Measurements from ENCODE around the gene DYNC2I2. TPM values are rescaled to one million over a fixed set of nuclear protein-coding genes. Genes with fewer than 3 reads are reported as not detected.
A peak's percentile ranks its signal among the peaks of the same experiment; 100 is the strongest.

DYNC2I2 gene
- total RNA-seq, 1 donor from 2014 or later = 36.3 TPM

DNA sequence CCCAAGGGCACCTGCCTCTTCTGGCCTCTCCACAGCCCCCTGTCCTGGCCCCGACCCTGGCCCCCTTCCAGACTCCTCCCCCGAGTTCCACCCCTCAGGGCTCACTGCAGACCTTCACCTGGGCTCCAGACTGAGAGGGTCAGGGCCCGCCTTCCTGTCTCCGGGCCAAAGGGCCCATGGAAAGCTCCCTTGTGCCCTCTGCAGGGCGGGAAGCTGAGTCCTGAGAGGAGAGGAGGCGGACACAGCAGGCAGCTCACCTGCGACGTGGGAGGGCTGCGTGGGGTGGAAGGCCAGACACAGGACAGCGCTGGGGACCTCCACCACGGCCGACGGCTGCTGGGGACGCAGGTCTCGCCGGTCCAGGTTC lies 20.6 kb downstream of the DYNC2I2 start:
- DNase-seq (ENCODE audit: low read depth in 2 of 2) = no peak

DNA sequence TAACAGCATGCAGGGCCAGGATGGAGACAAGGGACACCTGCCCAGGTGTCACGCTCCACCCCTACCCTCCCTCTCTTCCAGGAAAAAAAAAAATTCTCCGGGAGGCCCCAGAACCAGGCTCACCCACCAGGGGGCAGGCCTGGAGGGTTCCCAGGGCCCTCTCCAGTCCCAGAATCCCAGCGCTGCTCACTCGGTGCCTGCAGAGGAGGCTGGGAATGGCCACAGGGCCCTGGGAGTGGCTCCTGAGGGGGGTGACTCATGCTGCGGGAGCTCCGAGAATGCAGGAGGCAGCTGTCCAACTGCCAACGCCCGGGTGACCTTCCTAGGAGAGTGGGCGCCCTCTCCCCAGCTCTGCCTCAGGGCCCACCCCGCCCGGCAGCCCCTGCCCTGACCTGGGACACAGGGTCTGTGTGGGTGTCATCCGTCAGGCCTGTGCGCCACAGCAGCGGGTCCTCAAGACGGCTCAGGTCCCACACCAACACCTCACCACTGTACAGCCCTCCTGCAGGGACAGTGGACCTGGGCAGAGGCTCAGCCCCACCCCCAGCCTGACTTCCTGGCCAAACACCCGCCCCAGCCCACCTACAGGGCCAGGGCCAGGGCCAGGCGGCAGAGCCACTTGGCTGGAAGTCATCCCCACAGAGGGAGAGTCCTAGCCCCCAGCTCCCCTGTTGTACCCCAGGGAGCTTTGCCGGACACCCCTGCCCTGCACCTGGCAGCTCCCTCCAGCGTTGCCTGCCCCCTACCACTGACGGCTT lies 21.2 kb downstream of the DYNC2I2 start:
- DNase-seq (ENCODE audit: low read depth in 2 of 2) = peak; percentile 76 to 91

DNA sequence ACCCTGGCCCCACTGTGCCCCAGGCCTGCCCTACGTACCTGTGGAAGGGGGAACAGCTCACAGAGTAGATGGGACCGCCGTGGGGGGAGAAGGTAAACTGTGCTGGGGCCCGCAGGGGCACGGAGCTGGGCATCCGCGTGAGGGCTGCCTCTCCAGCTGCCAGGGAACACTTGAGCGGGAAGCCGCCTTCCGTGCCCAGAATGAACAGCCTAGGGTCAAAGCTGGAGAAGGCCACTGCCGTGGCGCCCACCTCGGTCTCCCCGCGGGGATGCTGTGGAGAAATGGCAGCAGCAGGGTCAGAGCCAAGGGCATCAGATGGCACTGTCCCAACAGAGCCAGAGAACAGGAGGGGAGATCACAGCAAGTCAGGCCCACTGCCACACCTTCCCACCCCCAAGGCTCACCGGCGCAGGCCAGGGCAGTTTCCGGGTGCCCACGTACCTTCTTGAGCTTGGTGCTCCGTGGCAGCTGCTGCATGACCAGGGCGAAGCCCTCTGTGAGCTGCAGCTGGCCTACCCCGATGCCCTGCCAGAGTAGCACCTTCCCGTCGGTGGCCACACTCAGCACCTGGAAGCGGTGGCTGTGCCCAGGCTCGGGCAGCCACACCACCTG lies 21.9 kb downstream of the DYNC2I2 start:
- no peak for DNase-seq (ENCODE audit: low read depth in 2 of 2)

DNA sequence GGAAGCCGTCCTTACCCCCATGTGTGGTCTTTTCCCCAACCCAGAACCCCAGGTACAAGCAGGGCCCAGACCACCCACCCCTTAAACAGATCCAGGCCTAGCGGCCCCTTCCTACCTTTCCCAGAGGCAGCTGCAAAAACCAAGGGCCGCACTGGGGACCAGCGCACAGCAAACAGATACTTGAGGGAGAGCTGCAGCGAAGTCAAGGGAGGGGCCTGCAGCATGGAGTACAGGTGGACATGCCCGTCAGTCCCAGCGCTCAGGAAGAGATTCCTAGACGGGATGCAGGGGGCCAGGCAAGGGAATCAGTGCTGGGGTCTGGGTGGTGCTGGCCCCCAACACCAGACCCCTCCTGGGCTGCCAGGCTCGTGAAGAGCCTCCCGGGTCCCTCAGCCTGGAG lies 22.5 kb downstream of the DYNC2I2 start:
- DNase-seq (ENCODE audit: low read depth in 2 of 2) = no peak

DNA sequence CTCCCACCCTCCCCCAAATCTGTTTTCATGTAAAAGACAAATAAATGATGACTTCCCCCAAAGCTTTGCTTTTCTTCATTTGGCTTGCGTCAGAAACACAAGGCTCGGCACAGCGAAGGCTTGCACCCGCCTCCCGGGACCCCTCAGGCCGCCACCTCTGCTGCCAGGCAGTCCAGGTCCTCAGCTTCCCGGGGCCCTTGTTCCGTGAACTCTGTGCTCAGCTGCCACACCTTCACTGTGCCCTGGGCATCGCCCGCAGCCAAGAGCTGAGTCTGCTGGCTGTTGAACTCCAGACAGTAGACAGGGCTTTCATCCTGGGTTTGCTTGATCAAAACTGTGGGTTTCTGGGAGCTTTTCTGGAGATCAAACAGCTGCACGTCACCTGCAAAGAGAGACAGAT lies 23.0 kb downstream of the DYNC2I2 start:
- DNase-seq (ENCODE audit: low read depth in 2 of 2) = no peak

DNA sequence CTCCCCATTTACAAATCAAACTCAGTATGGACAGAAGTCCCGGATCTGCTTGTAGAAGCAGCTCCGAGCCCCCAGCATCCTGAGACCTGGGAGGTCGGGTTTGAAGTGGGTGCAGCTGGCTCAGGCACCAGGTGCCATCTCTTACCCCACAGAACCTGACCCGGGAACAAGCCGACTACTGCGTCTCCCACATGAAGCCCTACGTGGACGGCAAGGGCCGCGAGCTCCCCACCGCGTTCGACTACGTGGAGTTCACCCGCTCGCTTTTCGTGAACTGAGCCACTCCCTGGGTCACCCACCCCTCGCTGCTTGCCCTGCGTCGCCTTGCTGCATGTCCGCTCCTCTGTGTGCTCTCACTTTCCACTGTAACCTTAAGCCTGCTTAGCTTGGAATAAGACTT lies 23.6 kb downstream of the DYNC2I2 start:
- DNase-seq (ENCODE audit: low read depth in 2 of 2) = no peak

DNA sequence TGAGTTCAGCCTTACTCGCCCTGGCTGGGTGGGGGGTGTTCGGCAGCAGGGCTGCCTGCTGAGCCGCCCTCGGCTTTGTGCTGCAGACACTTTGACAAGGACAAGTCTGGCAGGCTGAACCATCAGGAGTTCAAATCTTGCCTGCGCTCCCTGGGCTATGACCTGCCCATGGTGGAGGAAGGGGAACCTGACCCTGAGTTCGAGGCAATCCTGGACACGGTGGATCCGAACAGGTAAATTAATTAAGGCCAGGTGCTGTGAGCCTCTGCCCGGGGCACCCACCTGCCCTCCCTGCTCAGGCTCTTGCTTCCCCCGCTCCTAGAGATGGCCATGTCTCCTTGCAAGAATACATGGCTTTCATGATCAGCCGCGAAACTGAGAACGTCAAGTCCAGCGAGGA lies 24.2 kb downstream of the DYNC2I2 start:
- no peak for DNase-seq (ENCODE audit: low read depth in 2 of 2)

DNA sequence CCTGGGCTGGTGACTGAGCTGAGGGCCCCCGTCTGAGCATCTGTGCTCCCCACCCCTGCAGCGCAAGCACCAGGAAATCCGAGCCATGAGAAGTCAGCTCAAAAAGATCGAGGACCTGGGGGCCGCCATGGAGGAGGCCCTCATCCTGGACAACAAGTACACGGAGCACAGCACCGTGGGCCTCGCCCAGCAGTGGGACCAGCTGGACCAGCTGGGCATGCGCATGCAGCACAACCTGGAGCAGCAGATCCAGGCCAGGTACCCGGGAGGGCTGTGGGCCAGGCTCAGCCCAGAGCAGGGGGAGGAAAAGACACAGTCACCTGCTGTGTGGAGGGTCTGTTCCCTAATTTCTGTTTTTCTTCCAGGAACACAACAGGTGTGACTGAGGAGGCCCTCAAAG lies 24.6 kb downstream of the DYNC2I2 start:
- DNase-seq (ENCODE audit: low read depth in 2 of 2) = no peak

DNA sequence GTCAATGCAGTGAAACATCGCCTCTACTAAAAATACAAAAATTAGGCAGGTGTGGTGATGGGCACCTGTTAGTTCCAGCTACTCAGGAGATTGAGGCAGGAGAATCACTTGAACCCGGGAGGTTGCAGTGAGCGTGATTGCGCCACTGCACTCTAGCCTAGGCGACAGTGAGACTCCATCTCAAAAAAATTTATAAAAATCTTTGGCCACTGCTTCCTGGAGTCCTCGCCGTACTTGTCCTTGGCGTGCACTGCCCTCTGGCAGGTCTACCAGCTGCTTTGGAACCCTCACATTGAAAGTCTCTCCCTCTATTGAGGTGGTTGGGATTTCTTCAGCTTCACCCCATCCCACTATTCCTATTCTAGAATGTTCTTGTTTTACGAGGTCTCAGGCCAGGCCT lies 25.0 kb downstream of the DYNC2I2 start:
- DNase-seq (ENCODE audit: low read depth in 2 of 2) = no peak

DNA sequence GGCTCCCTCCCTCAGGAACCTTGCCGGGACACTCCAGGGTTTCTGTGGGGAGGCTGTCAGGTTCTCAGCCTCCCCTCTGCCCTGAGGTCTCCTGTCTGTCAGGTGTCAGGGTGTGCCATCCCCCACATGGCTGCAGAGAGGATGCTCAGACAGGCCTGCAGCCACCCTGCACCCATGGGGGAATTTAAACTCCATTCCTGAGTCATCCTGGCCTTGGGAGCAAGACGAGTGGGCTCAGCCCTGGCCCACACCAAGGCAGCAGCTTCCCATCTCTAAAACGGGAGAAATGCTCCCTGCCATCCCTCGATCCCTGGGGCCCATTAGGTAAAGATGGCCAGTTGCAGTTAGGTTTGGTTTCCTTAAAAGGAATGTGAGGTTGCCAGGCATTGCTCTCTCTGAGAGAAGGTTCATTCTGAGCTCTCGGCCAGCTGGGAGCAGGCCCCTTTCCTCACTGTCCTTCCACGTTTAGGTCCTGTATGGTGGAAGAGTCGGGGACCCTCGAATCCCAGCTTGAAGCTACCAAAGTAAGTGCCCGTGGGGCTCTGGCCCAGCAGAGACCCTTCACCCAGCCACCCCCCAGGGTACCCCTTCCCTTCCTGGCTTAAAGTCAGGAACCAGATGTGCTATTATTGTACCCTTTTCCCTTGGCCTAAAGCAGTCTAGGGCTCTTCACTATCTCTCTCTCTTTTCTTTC lies 26.6 kb downstream of the DYNC2I2 start:
- DNase-seq (ENCODE audit: low read depth in 2 of 2) = no peak

DNA sequence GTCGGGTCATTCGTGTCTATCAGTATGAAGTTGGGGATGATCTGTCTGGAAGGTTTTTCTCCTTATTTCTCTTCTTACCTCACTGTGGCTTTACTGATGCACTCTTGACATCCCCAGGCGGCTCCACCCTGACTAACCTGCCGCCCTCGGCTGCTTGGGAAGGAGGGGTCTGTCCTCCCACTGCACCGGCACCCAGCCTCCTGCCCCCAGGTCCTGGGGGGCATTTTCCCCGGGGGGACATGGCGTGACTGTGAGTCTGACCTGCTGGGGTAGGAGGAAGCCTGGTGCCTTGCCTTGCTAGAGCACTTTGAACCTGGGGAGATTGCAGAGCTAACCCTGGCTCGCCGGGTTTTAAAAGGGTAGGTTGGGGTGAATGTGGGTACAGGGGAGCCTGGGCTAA lies 27.5 kb downstream of the DYNC2I2 start:
- no peak for DNase-seq (ENCODE audit: low read depth in 2 of 2)

DNA sequence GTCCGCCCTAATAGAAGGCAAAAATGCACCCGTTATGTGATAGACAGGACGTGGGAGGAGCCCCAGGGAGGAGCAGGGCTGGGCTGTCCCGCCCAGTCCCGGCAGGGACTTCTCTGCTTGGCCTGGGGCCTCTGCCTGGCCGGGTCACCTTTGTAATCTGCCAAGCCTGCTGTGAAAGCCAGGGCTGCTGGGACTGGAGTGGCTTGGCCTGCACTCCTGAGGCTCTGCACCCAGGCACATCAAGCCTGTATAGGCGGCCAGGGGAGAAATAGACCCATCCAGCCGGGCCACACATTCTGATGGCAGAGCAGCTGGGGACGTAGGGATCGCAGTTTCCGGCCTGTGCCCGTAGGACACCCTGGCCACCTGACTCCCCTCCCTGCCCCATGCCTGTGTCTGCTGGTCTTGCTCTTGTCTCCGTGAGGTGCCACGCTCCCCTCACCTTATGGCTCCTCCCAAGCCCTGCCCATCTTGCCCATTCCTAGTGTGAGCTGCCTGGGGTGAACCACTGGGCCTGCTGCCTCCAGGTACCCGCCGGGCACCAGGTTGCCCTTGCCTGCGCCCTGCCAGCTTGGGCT lies 28.1 kb downstream of the DYNC2I2 start:
- DNase-seq (ENCODE audit: low read depth in 2 of 2) = no peak

DNA sequence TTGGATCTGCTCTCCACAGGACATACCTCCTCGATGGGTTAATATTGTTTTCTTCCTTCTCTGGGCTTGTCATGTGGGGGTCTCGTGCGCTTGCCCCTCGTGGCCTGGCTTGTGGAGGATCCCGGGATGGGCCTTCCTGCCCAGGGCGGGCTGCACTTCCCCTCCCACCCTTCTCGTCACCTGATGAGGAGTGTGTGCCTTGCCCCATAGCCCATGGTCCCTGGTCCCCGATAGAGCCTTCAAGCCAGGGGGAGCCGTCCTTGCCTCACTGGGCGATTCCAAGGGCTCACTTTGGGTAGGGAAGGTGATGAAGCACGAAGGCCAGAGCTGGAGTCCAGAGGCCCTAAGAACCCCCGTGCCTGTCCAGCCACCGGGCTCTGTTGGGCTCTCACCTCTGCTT lies 28.7 kb downstream of the DYNC2I2 start:
- DNase-seq (ENCODE audit: low read depth in 2 of 2) = no peak

DNA sequence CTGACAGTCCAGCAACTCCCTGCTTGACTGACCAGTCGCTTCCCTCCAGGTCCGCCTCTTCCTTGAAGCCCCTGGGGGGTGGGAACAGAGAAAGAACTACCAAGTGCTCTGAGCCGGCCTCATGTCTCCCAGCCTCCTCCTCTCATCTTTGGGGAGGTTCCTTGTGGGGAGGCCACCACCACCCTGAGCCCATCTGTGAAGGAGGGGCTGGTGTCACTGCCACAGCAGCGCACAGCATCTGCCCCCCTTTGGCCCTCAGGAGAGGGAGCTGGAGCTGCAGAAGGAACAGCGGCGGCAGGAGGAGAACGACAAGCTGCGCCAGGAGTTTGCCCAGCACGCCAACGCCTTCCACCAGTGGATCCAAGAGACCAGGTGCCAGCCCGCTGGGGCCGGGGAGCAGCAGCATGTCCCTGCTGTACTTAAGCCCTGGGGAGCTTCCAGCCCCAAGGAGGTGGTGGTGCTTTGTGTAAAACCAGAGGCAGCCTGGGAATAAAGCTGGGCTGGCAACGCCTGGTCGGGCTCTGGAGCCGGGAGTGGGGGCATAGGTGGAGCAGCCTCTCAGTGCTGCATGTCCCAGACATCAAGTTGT lies 29.4 kb downstream of the DYNC2I2 start:
- DNase-seq (ENCODE audit: low read depth in 2 of 2) = no peak

DNA sequence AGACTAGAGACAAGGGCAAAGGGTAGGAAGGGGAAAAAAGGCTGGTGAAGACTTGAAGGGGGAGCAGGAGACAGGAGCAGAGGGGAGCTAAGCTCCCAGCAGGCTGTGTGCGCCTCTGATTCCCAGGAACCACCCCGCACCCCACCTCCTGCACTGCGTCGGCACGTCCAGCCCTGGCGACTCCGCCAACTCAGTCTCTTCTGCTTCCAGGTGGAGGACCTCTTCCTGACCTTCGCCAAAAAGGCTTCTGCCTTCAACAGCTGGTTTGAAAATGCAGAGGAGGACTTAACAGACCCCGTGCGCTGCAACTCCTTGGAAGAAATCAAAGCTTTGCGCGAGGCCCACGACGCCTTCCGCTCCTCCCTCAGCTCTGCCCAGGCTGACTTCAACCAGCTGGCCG lies 30.5 kb downstream of the DYNC2I2 start:
- DNase-seq (ENCODE audit: low read depth in 2 of 2) = no peak

DNA sequence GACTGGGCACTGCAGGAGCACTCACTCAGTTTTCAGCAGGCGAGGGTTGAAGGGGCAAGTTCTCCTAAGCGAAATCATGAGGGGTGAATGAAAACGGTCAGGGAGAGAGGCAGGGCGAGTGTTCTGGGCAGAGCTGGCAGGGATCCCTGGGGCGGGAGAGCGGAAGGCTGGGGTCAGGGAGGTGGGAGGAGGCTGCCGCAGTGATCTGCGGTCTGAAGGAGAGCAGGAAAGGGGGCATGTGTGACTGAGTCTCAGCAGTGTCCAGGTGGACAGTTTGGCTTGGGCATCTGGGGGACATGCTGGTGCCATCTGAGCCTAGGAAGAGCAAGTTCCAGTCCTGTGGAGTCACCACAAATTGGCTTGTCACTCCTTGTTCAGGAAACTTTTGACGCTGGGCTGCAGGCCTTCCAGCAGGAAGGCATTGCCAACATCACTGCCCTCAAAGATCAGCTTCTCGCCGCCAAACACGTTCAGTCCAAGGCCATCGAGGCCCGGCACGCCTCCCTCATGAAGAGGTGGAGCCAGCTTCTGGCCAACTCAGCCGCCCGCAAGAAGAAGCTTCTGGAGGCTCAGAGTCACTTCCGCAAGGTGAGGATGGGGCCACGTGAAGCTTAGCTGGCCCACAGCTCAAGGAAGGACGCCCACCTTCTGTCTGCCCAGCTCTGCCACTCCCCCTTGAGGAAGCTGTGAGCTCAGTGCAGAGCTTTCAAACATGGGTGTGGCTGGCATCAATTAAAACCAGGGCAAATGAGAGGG lies 31.1 kb downstream of the DYNC2I2 start:
- no peak for DNase-seq (ENCODE audit: low read depth in 2 of 2)

DNA sequence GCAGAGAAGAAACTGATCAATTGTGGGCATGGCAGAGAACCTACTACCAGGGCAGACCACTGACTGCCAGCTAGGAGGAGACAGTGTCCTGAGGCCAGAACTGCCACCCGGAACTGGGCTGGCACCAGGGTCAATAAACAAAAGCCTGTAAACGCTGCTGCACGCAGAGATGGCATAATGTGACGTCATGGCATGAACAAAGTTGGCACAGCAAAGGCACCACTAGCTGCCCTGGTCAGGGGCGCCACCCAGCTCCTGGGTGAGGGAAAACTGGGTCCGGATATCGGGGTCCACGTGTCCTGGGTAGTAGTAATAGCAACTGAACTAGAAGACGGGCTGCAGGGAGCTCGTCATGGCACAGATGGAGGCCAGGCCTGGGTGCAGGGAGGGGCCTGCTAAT lies 32.1 kb downstream of the DYNC2I2 start:
- no peak for DNase-seq (ENCODE audit: low read depth in 2 of 2)

DNA sequence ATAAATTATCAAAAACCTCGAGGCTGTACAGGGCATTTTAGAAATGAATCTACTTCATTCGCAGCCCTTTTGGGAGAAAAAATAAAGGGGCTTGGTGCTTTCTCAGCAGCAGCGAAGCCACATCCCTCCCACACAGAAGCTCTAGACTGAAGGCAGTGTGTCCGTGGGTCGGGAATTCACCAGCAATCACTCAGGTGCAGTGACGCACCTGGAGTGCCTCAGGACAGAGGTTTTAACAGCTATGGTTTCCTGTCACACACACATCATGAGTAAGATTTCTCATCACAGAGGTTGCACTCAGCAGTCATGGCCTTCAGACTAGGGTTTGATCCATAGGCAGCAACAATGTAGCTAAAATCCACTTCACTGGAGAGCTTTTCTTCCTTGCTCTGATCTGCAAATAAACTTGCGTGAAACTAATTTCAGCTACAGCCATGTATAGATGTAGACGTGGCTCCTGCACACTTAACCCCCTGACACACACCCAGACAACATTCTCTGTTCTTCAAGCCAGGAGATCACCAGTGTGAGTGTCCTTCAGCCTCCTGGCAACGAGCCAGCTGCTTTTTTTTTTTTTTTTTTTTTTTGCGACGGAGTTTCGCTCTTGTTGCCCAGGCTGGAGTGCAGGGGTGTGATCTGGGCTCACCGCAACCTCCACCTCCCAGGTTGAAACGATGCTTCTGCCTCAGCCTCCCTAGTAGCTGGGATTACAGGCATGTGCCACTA lies 34.8 kb downstream of the DYNC2I2 start:
- DNase-seq (ENCODE audit: low read depth in 2 of 2) = no peak

DNA sequence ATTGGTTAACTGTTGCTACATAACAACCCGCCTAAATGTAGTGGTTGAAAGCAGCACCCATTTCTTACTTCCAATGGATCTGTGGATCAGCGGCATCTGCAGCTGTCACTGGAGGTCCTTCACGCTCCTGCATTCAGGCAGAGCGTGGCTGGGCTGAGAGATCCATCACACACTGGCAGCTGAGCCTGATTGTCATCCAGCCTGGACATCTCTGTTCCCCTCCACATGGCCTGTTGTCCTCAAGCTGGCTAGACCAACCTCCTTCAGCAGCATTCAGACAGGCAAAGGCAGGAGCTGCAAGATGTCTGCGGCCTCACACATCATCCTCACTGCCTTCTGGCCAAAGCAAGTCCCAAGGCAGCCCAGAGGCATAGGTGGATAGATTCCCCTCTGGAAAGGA lies 36.9 kb downstream of the DYNC2I2 start:
- no peak for DNase-seq (ENCODE audit: low read depth in 2 of 2)

DNA sequence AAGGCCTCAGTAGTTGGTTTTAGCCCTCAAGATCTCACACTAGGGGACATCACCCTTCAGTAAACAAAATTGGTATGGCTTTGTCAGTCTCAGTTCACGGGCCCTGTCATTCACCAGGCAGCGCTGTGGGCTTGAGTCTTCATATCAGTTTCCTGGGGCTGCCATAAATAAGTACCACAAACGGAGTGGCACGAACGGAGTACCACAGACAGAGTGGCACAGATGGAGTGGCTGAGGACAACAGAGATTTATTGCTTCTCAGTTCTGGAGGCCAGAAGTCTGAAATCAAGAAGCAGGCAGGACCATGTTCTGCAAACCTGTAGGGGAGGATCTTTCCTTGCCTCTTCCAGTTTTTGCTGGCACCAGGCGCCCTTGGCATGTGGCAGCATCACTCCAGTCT lies 37.5 kb downstream of the DYNC2I2 start:
- DNase-seq (ENCODE audit: low read depth in 2 of 2) = no peak

DNA sequence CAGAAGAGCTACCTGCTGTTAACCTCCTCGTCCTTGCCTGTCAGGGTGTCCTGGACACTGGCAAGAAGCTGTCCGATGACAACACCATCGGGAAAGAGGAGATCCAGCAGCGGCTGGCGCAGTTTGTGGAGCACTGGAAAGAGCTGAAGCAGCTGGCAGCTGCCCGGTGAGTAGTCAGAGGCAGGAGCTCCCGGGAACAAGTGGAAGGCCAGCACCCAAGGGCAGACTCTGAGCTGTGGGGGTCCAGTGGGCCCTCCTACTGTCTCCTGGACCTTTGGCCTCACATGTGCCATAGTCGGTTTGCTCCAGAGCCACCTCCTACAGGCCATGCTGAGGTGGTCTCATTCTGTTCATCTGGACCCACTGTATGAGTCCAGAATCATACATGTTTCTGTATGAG lies 38.7 kb downstream of the DYNC2I2 start:
- DNase-seq (ENCODE audit: low read depth in 2 of 2) = no peak
